A549 (cell line): ENCODE results near the gene MGLL.

Experiments used
- BHLHE40 ChIP-seq: IDR thresholded peaks from 2 replicates; pipeline ENCODE4 v1.6.1; 2012; ENCODE audit warnings: low read depth, low read length, inconsistent platforms
- HMGXB4 ChIP-seq: fragments of 250-450 bp; sonication (Bioruptor Pico); IDR thresholded peaks from 2 replicates; pipeline ENCODE4 v1.5.0; 2021; ENCODE audit warnings: mild to moderate bottlenecking, moderate library complexity, borderline replicate concordance
- JUN ChIP-seq, 2 experiments: fragments of >200 bp; sonication (Bioruptor Twin); formaldehyde crosslinking; IDR thresholded peaks; 2 replicates in 1 of 2; 3 replicates in 1 of 2; pipeline ENCODE4 v1.6.1; 2016 to 2017
- KDM1A ChIP-seq: fragments of 200-600 bp; sonication (generic); IDR thresholded peaks from 2 replicates; pipeline ENCODE4 v1.6.1; 2016; ENCODE audit warnings: low read depth, mild to moderate bottlenecking
- MAFK ChIP-seq: fragments of 450-650 bp; IDR thresholded peaks from 2 replicates; pipeline ENCODE4 v1.6.1; 2014; ENCODE audit not compliant: partially characterized antibody
- MAZ ChIP-seq: fragments of 150-350 bp; IDR thresholded peaks from 2 replicates; pipeline ENCODE4 v1.6.1; 2014; ENCODE audit warnings: antibody characterized with exemption, low read depth, low read length, borderline replicate concordance
- NPAS2 ChIP-seq: fragments of 250-450 bp; sonication (Bioruptor Pico); IDR thresholded peaks from 2 replicates; pipeline ENCODE4 v1.8.0; 2022; ENCODE audit warnings: mild to moderate bottlenecking, moderate library complexity, borderline replicate concordance
- PBX3 ChIP-seq: IDR thresholded peaks from 2 replicates; pipeline ENCODE4 v1.6.1; 2012
- POLR2A ChIP-seq: IDR thresholded peaks from 2 replicates; pipeline ENCODE4 v1.6.1; 2012; ENCODE audit warnings: mild to moderate bottlenecking, low read length
- RAD21 ChIP-seq, 2 experiments: fragments of >200 bp in 1 of 2; sonication (Bioruptor Twin) in 1 of 2; formaldehyde crosslinking in 1 of 2; IDR thresholded peaks in 1 of 2; conservative IDR thresholded peaks in 1 of 2; 2 replicates in 1 of 2; 3 replicates in 1 of 2; pipeline ENCODE4 v1.6.1; 2012 to 2018; ENCODE audit warnings: inconsistent platforms in 1 of 2
- TF ChIP-seq, protein P1 (sequence below): IDR thresholded peaks from 2 replicates; pipeline ENCODE4 v1.6.1; 2012
- TF ChIP-seq, protein P2 (sequence below): fragments of >200 bp; sonication (Bioruptor Twin); formaldehyde crosslinking; IDR thresholded peaks from 3 replicates; pipeline ENCODE4 v1.5.1; 2016
- TF ChIP-seq, protein P3 (sequence below): fragments of 200-600 bp; sonication (generic); IDR thresholded peaks from 2 replicates; pipeline ENCODE4 v1.6.1; 2016; ENCODE audit warnings: antibody characterized with exemption, mild to moderate bottlenecking, moderate library complexity
- TF ChIP-seq, protein P4 (sequence below): fragments of >200 bp; sonication (Bioruptor Twin); formaldehyde crosslinking; IDR thresholded peaks from 3 replicates; pipeline ENCODE4 v1.6.1; 2016

DNA sequence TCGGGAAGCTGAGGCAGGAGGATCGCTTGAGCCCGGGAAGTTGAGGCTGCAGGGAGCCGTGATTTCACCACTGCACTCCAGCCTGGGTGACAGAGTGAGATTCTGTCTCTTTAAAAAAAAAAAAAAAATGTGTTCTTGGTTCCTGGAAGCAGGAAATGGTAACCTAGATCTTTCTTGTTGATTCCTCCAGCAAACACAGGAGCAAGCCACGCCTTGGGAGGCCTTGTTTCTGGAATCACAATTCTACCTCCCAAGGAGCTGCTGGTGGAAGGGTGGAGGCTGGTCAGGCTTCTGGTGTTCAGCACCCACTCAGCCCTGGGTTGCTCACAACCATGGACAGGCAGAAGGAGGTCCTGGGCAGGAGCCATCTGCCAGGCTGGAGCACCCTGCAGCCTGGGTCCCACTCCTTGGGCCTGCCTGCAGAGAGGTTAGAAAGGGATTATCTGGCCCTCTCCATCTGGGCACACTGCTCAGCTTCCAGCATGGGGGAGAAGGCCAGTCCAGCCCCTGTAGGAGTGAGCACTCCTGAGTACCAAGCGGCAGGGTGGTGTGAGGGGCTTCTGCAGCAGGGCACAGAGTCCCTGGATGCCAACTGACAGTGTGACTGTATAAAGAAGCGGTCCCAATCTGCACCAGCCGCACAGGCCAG is 84.0 kb downstream of the MGLL start:
- TF ChIP-seq KDM1A (no peak), RAD21 (conservative IDR thresholded peaks at IDR 0.05 in 1 of 2, IDR thresholded peaks at IDR 0.05 in 1 of 2) (no peak), MAZ (no peak), POLR2A (no peak), JUN (IDR thresholded peaks at IDR 0.05) (no peak), PBX3 (no peak), MAFK (no peak), HMGXB4 (CRISPR knock-in tag) (no peak), NPAS2 (CRISPR knock-in tag) (no peak), BHLHE40 (no peak)
- TF ChIP-seq, protein P1, sequence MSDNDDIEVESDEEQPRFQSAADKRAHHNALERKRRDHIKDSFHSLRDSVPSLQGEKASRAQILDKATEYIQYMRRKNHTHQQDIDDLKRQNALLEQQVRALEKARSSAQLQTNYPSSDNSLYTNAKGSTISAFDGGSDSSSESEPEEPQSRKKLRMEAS, result 0 out of 2 replicates have a peak, but pooled peaks have one; percentile 16
- TF ChIP-seq, protein P2, sequence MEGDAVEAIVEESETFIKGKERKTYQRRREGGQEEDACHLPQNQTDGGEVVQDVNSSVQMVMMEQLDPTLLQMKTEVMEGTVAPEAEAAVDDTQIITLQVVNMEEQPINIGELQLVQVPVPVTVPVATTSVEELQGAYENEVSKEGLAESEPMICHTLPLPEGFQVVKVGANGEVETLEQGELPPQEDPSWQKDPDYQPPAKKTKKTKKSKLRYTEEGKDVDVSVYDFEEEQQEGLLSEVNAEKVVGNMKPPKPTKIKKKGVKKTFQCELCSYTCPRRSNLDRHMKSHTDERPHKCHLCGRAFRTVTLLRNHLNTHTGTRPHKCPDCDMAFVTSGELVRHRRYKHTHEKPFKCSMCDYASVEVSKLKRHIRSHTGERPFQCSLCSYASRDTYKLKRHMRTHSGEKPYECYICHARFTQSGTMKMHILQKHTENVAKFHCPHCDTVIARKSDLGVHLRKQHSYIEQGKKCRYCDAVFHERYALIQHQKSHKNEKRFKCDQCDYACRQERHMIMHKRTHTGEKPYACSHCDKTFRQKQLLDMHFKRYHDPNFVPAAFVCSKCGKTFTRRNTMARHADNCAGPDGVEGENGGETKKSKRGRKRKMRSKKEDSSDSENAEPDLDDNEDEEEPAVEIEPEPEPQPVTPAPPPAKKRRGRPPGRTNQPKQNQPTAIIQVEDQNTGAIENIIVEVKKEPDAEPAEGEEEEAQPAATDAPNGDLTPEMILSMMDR, result no peak
- TF ChIP-seq, protein P3, sequence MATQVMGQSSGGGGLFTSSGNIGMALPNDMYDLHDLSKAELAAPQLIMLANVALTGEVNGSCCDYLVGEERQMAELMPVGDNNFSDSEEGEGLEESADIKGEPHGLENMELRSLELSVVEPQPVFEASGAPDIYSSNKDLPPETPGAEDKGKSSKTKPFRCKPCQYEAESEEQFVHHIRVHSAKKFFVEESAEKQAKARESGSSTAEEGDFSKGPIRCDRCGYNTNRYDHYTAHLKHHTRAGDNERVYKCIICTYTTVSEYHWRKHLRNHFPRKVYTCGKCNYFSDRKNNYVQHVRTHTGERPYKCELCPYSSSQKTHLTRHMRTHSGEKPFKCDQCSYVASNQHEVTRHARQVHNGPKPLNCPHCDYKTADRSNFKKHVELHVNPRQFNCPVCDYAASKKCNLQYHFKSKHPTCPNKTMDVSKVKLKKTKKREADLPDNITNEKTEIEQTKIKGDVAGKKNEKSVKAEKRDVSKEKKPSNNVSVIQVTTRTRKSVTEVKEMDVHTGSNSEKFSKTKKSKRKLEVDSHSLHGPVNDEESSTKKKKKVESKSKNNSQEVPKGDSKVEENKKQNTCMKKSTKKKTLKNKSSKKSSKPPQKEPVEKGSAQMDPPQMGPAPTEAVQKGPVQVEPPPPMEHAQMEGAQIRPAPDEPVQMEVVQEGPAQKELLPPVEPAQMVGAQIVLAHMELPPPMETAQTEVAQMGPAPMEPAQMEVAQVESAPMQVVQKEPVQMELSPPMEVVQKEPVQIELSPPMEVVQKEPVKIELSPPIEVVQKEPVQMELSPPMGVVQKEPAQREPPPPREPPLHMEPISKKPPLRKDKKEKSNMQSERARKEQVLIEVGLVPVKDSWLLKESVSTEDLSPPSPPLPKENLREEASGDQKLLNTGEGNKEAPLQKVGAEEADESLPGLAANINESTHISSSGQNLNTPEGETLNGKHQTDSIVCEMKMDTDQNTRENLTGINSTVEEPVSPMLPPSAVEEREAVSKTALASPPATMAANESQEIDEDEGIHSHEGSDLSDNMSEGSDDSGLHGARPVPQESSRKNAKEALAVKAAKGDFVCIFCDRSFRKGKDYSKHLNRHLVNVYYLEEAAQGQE, result no peak
- TF ChIP-seq, protein P4, sequence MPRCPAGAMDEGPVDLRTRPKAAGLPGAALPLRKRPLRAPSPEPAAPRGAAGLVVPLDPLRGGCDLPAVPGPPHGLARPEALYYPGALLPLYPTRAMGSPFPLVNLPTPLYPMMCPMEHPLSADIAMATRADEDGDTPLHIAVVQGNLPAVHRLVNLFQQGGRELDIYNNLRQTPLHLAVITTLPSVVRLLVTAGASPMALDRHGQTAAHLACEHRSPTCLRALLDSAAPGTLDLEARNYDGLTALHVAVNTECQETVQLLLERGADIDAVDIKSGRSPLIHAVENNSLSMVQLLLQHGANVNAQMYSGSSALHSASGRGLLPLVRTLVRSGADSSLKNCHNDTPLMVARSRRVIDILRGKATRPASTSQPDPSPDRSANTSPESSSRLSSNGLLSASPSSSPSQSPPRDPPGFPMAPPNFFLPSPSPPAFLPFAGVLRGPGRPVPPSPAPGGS, result no peak
